Fibroblast of skin of back (primary cell): ENCODE measurements around the gene ADGRG6.
"Not testable (repeated sequence)": the region's sequence is repeated elsewhere in the genome, so short reads cannot be mapped to it uniquely, and the experiment has no call there.

Source experiments
- DNase-seq: peaks from one replicate; pipeline ENCODE4 v3.0.0-alpha.2; 2013

Gene ADGRG6

GRCh38 chr6:142412241-142412640, 110.4 kb downstream of the ADGRG6 start:
- no peak for DNase-seq

- peak; percentile 47 for DNase-seq
Measured at GRCh38 chr6:142412658-142413057, 110.9 kb downstream of the ADGRG6 start.

GRCh38 chr6:142413111-142413510, 111.3 kb downstream of the ADGRG6 start:
- DNase-seq = peak; percentile 76

GRCh38 chr6:142414462-142415250, 112.8 kb downstream of the ADGRG6 start:
- no peak for DNase-seq

- peak; percentile 99 for DNase-seq
Measured at GRCh38 chr6:142416179-142416578, 114.4 kb downstream of the ADGRG6 start.

GRCh38 chr6:142416686-142417085, 114.9 kb downstream of the ADGRG6 start:
- no peak for DNase-seq

- no peak for DNase-seq
Measured at GRCh38 chr6:142417331-142417750, 115.5 kb downstream of the ADGRG6 start.

GRCh38 chr6:142419071-142419470, 117.3 kb downstream of the ADGRG6 start:
- no peak for DNase-seq

GRCh38 chr6:142420802-142421201, 119.0 kb downstream of the ADGRG6 start:
- DNase-seq = no peak

GRCh38 chr6:142421285-142422117, 119.7 kb downstream of the ADGRG6 start:
- no peak for DNase-seq

GRCh38 chr6:142426444-142427132, 124.8 kb downstream of the ADGRG6 start:
- DNase-seq = not testable (repeated sequence)

GRCh38 chr6:142428468-142428867, 126.7 kb downstream of the ADGRG6 start:
- DNase-seq = not testable (repeated sequence)

- peak; percentile 32 for DNase-seq
Measured at GRCh38 chr6:142429195-142429594, 127.4 kb downstream of the ADGRG6 start.

- DNase-seq = no peak
Measured at GRCh38 chr6:142433419-142433818, 131.6 kb downstream of the ADGRG6 start.

GRCh38 chr6:142438898-142439297, 137.1 kb downstream of the ADGRG6 start:
- no peak for DNase-seq

- DNase-seq = no peak
Measured at GRCh38 chr6:142440600-142441293, 138.9 kb downstream of the ADGRG6 start.

- DNase-seq = no peak
Measured at GRCh38 chr6:142441716-142442115, 139.9 kb downstream of the ADGRG6 start.

- DNase-seq = no peak
Measured at GRCh38 chr6:142443102-142443501, 141.3 kb downstream of the ADGRG6 start.

- no peak for DNase-seq
Measured at GRCh38 chr6:142443532-142443931, 141.7 kb downstream of the ADGRG6 start.

- DNase-seq = peak; percentile 44
Measured at GRCh38 chr6:142444376-142444775, 142.6 kb downstream of the ADGRG6 start.

- no peak for DNase-seq
Measured at GRCh38 chr6:142444881-142445301, 143.1 kb downstream of the ADGRG6 start.

- no peak for DNase-seq
Measured at GRCh38 chr6:142446168-142446567, 144.4 kb downstream of the ADGRG6 start.
